HepG2 (cell line): ENCODE results near the gene ZNF48. TPM values are rescaled to one million over a fixed set of nuclear protein-coding genes. Genes with fewer than 3 reads are reported as not detected.

Experiments used
- BCL6 ChIP-seq: IDR thresholded peaks from 2 replicates; pipeline ENCODE4 v1.6.1; 2016; ENCODE audit warnings: missing genetic modification reagents, missing compliant biosample characterization
- CCAR2 ChIP-seq: fragments of 200-400 bp; formaldehyde crosslinking; optimal IDR thresholded peaks from 2 replicates; pipeline ENCODE3; 2018; ENCODE audit warnings: low read depth, mild to moderate bottlenecking, low read length, moderate library complexity
- JDP2 ChIP-seq: sonication (generic); formaldehyde crosslinking; IDR thresholded peaks from 2 replicates; pipeline ENCODE4 v1.8.1; 2022; ENCODE audit warnings: missing genetic modification reagents, borderline replicate concordance
- KMT2B ChIP-seq: IDR thresholded peaks from 2 replicates; pipeline ENCODE4 v1.6.1; 2016; ENCODE audit warnings: missing genetic modification reagents, missing compliant biosample characterization
- MIER2 ChIP-seq: IDR thresholded peaks from 2 replicates; pipeline ENCODE4 v1.6.1; 2016; ENCODE audit warnings: missing biosample characterization, missing genetic modification reagents
- NFKBIZ ChIP-seq: IDR thresholded peaks from 2 replicates; pipeline ENCODE4 v1.6.1; 2018; ENCODE audit warnings: missing genetic modification reagents, missing compliant biosample characterization
- POLR2G ChIP-seq: fragments of 200-400 bp; formaldehyde crosslinking; IDR thresholded peaks from 2 replicates; pipeline ENCODE4 v1.6.1; 2018; ENCODE audit warnings: mild to moderate bottlenecking, low read depth, low read length, moderate library complexity
- SNAI1 ChIP-seq: sonication (generic); formaldehyde crosslinking; IDR thresholded peaks from 2 replicates; pipeline ENCODE4 v1.5.0; 2020; ENCODE audit warnings: mild to moderate bottlenecking, missing genetic modification reagents, borderline replicate concordance
- ZKSCAN8 ChIP-seq: IDR thresholded peaks from 2 replicates; pipeline ENCODE4 v1.6.1; 2016; ENCODE audit warnings: borderline replicate concordance, missing genetic modification reagents, missing compliant biosample characterization
- ZNF234 ChIP-seq: sonication (generic); formaldehyde crosslinking; conservative IDR thresholded peaks from 2 replicates; pipeline ENCODE4 v1.5.1; 2020; ENCODE audit warnings: mild to moderate bottlenecking, missing genetic modification reagents
- ZNF335 ChIP-seq: sonication (generic); formaldehyde crosslinking; IDR thresholded peaks from 2 replicates; pipeline ENCODE4 v1.4.0; 2020; ENCODE audit warnings: missing genetic modification reagents
- ZNF468 ChIP-seq: sonication (generic); formaldehyde crosslinking; IDR thresholded peaks from 2 replicates; pipeline ENCODE4 v1.8.0; 2022; ENCODE audit warnings: mild to moderate bottlenecking, moderate library complexity, missing genetic modification reagents
- ZNF724P ChIP-seq: sonication (generic); formaldehyde crosslinking; IDR thresholded peaks from 2 replicates; pipeline ENCODE4 v1.8.0; 2022; ENCODE audit warnings: missing genetic modification reagents, borderline replicate concordance
- ZNF773 ChIP-seq: sonication (generic); formaldehyde crosslinking; IDR thresholded peaks from 2 replicates; pipeline ENCODE4 v1.4.0; 2020; ENCODE audit warnings: missing genetic modification reagents, borderline replicate concordance
- ZNF841 ChIP-seq: sonication (generic); formaldehyde crosslinking; IDR thresholded peaks from 2 replicates; pipeline ENCODE4 v1.8.1; 2023; ENCODE audit warnings: missing genetic modification reagents, borderline replicate concordance
- ZSCAN25 ChIP-seq: sonication (generic); formaldehyde crosslinking; IDR thresholded peaks from 2 replicates; pipeline ENCODE4 v1.8.0; 2022; ENCODE audit warnings: mild to moderate bottlenecking, missing genetic modification reagents
- polyA plus RNA-seq, 8 experiments: library from polyadenylated mRNA; depleted of rRNA in 3 of 8; stranded (reverse) in 7 of 8; unstranded in 1 of 8; fragments of >200 nt; fragmentation: Illumina TruSeq in 4 of 8; extraction: Trizol in 4 of 8; gene quantifications; 2 replicates each; pipeline versions ENCODE4 v1.2.1 to v1.2.3, GENCODE V29; 2011 to 2016; ENCODE audit warnings: low read depth in 4 of 8, missing spikeins in 1 of 8, mixed read lengths in 1 of 8; ENCODE audit not compliant: insufficient read depth in 1 of 8
- total RNA-seq, 5 experiments: library from RNA; depleted of rRNA; stranded (reverse); fragments of >200 nt; fragmentation: Illumina TruSeq; extraction: Trizol; gene quantifications; 2 replicates each; pipeline ENCODE4 v1.2.3, GENCODE V29; 2016; ENCODE audit warnings: low read depth in 1 of 5
- TF ChIP-seq, protein P1 (sequence below): sonication (generic); IDR thresholded peaks from 2 replicates; pipeline ENCODE4 v1.6.1; 2016; ENCODE audit warnings: low read depth, borderline replicate concordance
- TF ChIP-seq, protein P2 (sequence below): sonication (generic); formaldehyde crosslinking; IDR thresholded peaks from 2 replicates; pipeline ENCODE4 v1.4.0; 2020; ENCODE audit warnings: missing genetic modification reagents
- TF ChIP-seq, protein P3 (sequence below): IDR thresholded peaks from 2 replicates; pipeline ENCODE4 v1.6.1; 2016; ENCODE audit warnings: mild to moderate bottlenecking
- TF ChIP-seq, protein P4 (sequence below): sonication (generic); formaldehyde crosslinking; IDR thresholded peaks from 2 replicates; pipeline ENCODE4 v1.5.0; 2020; ENCODE audit warnings: mild to moderate bottlenecking, missing genetic modification reagents, moderate library complexity
- TF ChIP-seq, protein P5 (sequence below): sonication (generic); formaldehyde crosslinking; IDR thresholded peaks from 2 replicates; pipeline ENCODE4 v1.8.0; 2022; ENCODE audit warnings: missing genetic modification reagents, mild to moderate bottlenecking, moderate library complexity, borderline replicate concordance

ZNF48 gene
- total and polyA plus RNA-seq, 2 of the 13 experiments (the other 11 are each of a cell fraction or from before 2014, with no cell fraction given) = 9.9 to 12.3 TPM

DNA sequence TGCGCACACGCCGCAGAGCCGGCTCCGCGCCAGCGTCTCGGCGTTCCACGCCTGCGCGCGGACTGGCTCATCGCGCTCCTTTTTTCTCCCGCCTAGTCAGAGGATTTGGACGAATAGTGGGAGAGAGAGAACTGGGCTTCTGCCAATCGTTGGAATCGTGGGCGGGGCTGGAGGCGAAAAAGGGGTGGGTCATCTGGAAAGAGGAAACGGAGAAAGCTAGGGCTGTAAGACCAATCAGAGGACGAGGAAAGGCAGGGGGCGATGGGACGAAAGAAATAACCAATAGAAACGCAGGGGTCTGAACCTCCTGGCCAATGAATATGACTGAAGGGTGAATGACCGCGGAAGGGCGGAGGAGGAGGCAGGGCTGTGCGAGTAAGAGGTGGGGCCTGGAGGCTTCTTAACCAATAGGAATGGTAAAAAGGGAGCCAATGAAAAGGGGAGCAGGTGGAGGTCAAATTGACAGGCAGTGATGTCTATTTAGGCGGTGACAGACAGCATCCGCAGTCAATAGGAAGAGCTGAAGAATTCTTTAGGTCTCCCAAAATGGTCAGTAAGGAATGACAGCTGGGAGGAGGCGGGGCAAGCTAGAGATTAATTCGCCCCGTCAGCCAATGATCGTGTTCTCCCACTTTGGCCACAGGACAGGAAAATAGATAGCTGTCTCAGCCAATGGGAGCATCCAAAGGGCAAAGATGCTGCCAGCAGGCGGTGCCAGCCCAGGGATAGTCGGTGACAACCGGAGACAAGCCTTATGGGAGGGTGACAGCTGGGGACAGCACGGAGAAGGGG, 24.6 kb upstream of the ZNF48 start, which contains the start of gene TBC1D10B (continued):
- TF ChIP-seq ZSCAN25 (CRISPR knock-in tag) (peak; percentile 21; the same call in 1 of the 2 replicates), MIER2 (CRISPR knock-in tag) (no peak), NFKBIZ (CRISPR knock-in tag) (0 out of 2 replicates have a peak, but pooled peaks have one; percentile 55), JDP2 (CRISPR knock-in tag) (no peak), SNAI1 (CRISPR knock-in tag) (no peak), CCAR2 (no peak), BCL6 (no peak), KMT2B (CRISPR knock-in tag) (no peak), ZNF841 (no peak), ZNF773 (CRISPR knock-in tag) (no peak), ZNF468 (no peak), ZNF724P (no peak), ZNF335 (CRISPR knock-in tag) (peak; percentile 50; the same call in 1 of the 2 replicates), ZKSCAN8 (CRISPR knock-in tag) (no peak), ZNF234 (CRISPR knock-in tag) (no peak), POLR2G (no peak)
- TF ChIP-seq, protein P1, sequence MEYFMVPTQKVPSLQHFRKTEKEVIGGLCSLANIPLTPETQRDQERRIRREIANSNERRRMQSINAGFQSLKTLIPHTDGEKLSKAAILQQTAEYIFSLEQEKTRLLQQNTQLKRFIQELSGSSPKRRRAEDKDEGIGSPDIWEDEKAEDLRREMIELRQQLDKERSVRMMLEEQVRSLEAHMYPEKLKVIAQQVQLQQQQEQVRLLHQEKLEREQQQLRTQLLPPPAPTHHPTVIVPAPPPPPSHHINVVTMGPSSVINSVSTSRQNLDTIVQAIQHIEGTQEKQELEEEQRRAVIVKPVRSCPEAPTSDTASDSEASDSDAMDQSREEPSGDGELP = peak; percentile 91
- TF ChIP-seq, protein P2, sequence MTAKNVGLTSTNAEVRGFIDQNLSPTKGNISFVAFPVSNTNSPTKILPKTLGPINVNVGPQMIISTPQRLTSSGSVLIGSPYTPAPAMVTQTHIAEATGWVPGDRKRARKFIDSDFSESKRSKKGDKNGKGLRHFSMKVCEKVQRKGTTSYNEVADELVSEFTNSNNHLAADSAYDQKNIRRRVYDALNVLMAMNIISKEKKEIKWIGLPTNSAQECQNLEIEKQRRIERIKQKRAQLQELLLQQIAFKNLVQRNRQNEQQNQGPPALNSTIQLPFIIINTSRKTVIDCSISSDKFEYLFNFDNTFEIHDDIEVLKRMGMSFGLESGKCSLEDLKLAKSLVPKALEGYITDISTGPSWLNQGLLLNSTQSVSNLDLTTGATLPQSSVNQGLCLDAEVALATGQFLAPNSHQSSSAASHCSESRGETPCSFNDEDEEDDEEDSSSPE = peak; percentile 82
- TF ChIP-seq, protein P3, sequence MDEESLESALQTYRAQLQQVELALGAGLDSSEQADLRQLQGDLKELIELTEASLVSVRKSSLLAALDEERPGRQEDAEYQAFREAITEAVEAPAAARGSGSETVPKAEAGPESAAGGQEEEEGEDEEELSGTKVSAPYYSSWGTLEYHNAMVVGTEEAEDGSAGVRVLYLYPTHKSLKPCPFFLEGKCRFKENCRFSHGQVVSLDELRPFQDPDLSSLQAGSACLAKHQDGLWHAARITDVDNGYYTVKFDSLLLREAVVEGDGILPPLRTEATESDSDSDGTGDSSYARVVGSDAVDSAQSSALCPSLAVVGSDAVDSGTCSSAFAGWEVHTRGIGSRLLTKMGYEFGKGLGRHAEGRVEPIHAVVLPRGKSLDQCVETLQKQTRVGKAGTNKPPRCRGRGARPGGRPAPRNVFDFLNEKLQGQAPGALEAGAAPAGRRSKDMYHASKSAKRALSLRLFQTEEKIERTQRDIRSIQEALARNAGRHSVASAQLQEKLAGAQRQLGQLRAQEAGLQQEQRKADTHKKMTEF (CRISPR knock-in tag) = peak; percentile 64
- TF ChIP-seq, protein P4, sequence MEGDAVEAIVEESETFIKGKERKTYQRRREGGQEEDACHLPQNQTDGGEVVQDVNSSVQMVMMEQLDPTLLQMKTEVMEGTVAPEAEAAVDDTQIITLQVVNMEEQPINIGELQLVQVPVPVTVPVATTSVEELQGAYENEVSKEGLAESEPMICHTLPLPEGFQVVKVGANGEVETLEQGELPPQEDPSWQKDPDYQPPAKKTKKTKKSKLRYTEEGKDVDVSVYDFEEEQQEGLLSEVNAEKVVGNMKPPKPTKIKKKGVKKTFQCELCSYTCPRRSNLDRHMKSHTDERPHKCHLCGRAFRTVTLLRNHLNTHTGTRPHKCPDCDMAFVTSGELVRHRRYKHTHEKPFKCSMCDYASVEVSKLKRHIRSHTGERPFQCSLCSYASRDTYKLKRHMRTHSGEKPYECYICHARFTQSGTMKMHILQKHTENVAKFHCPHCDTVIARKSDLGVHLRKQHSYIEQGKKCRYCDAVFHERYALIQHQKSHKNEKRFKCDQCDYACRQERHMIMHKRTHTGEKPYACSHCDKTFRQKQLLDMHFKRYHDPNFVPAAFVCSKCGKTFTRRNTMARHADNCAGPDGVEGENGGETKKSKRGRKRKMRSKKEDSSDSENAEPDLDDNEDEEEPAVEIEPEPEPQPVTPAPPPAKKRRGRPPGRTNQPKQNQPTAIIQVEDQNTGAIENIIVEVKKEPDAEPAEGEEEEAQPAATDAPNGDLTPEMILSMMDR (CRISPR knock-in tag) = peak; percentile 75
- TF ChIP-seq, protein P5, sequence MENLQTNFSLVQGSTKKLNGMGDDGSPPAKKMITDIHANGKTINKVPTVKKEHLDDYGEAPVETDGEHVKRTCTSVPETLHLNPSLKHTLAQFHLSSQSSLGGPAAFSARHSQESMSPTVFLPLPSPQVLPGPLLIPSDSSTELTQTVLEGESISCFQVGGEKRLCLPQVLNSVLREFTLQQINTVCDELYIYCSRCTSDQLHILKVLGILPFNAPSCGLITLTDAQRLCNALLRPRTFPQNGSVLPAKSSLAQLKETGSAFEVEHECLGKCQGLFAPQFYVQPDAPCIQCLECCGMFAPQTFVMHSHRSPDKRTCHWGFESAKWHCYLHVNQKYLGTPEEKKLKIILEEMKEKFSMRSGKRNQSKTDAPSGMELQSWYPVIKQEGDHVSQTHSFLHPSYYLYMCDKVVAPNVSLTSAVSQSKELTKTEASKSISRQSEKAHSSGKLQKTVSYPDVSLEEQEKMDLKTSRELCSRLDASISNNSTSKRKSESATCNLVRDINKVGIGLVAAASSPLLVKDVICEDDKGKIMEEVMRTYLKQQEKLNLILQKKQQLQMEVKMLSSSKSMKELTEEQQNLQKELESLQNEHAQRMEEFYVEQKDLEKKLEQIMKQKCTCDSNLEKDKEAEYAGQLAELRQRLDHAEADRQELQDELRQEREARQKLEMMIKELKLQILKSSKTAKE (CRISPR knock-in tag) = no peak
